PC-3 (cell line): Measurements from ENCODE around the gene CFI. TPM values are rescaled to one million over a fixed set of nuclear protein-coding genes. Genes with fewer than 3 reads are reported as not detected.

Experiments used
- ATAC-seq: fragments of 200-7000 bp; cut with Tn5 transposase; 2 replicates; pipeline ENCODE4 v1.9.1; 2020; ENCODE audit warnings: mild to moderate bottlenecking, moderate library complexity
- BruUV-seq: library from RNA; stranded (reverse); fragments of 400-500 nt; replicated peaks from 2 replicates; lab custom pipeline; 2021; lab: Mats Ljungman, UMichigan
- CTCF ChIA-PET: fragments of 300-600 bp; sonication (Branson Sonifier 250); formaldehyde crosslinking; loops from one replicate; lab custom pipeline; 2022; ENCODE audit warnings: antibody characterized with exemption; lab: Charles Lee
- POLR2A ChIA-PET: fragments of 300-600 bp; sonication (Branson Sonifier 250); formaldehyde crosslinking; loops from one replicate; lab custom pipeline; 2022; ENCODE audit warnings: antibody characterized with exemption; ENCODE audit not compliant: unreplicated experiment; lab: Charles Lee
- DNase-seq: peaks from one replicate; pipeline ENCODE4 v3.0.0-alpha.2; 2015
- H2AFZ ChIP-seq: fragments of 300-600 bp; sonication (generic); 2 replicates; pipeline ENCODE4 v1.6.0; 2016; ENCODE audit warnings: antibody characterized with exemption, low read length
- H3F3A ChIP-seq: fragments of 300-600 bp; sonication (generic); one replicate; pipeline ENCODE4 v1.6.0; 2017; ENCODE audit warnings: antibody characterized with exemption, low read length, control low read depth, mild to moderate bottlenecking; ENCODE audit not compliant: unreplicated experiment
- H3K27ac ChIP-seq: fragments of 300-600 bp; sonication (generic); 2 replicates; pipeline ENCODE4 v1.5.1; 2016; ENCODE audit warnings: mild to moderate bottlenecking, low read length
- H3K27me3 ChIP-seq: fragments of 300-600 bp; sonication (generic); 2 replicates; pipeline ENCODE4 v1.6.1; 2016; ENCODE audit warnings: low read length, mixed read lengths
- H3K36me3 ChIP-seq: fragments of 300-600 bp; sonication (generic); 2 replicates; pipeline ENCODE4 v1.6.1; 2016; ENCODE audit warnings: low read depth, mixed run types, low read length, mixed read lengths
- H3K4me1 ChIP-seq: fragments of 300-600 bp; sonication (generic); 2 replicates; pipeline ENCODE4 v1.5.1; 2016; ENCODE audit warnings: low read length; ENCODE audit not compliant: insufficient read depth
- H3K4me2 ChIP-seq: fragments of 300-600 bp; sonication (generic); 2 replicates; pipeline ENCODE4 v1.6.0; 2016; ENCODE audit warnings: low read length
- H3K4me3 ChIP-seq: fragments of 300-600 bp; sonication (generic); 2 replicates; pipeline ENCODE4 v1.5.1; 2016; ENCODE audit warnings: mild to moderate bottlenecking, low read length, mixed read lengths
- H3K79me2 ChIP-seq: fragments of 300-600 bp; sonication (generic); 2 replicates; pipeline ENCODE4 v1.6.1; 2017; ENCODE audit warnings: low read length, mixed read lengths
- H3K9ac ChIP-seq: fragments of 300-600 bp; sonication (generic); 2 replicates; pipeline ENCODE4 v1.6.0; 2016; ENCODE audit warnings: mild to moderate bottlenecking, low read length
- H3K9me2 ChIP-seq: fragments of 300-600 bp; sonication (generic); replicated peaks from 2 replicates; pipeline ENCODE4 v1.6.1; 2016; ENCODE audit warnings: mixed run types, low read length, mixed read lengths
- H3K9me3 ChIP-seq: fragments of 300-600 bp; sonication (generic); 2 replicates; pipeline ENCODE4 v1.6.1; 2016; ENCODE audit warnings: low read length, mixed read lengths
- H4K20me1 ChIP-seq: fragments of 300-600 bp; sonication (generic); 2 replicates; pipeline ENCODE4 v1.6.1; 2016; ENCODE audit warnings: low read length, mixed read lengths
- CTCF ChIP-seq: fragments of 300-600 bp; sonication (generic); conservative IDR thresholded peaks from 2 replicates; pipeline ENCODE4 v1.5.1; 2017; ENCODE audit warnings: antibody characterized with exemption, low read depth, mild to moderate bottlenecking, low read length
- EZH2 ChIP-seq: fragments of 300-600 bp; sonication (generic); IDR thresholded peaks from one replicate; pipeline ENCODE4 v1.6.1; 2017; ENCODE audit warnings: antibody characterized with exemption, mild to moderate bottlenecking, low read length; ENCODE audit not compliant: unreplicated experiment
- EZH2phosphoT487 ChIP-seq: fragments of 300-600 bp; sonication (generic); IDR thresholded peaks from 2 replicates; pipeline ENCODE4 v1.6.1; 2018; ENCODE audit warnings: mild to moderate bottlenecking, antibody characterized with exemption, low read length, borderline replicate concordance
- intact Hi-C: fragments of 100-400 bp; cut with micrococcal nuclease; formaldehyde crosslinking; loops from 2 replicates; pipeline ENCODE4 v1.9.0; 2023
- total RNA-seq: library from RNA; depleted of rRNA; stranded (reverse); fragments of >200 nt; gene quantifications from 2 replicates; pipeline ENCODE4 v1.2.3, GENCODE V29; 2014

CFI gene
- total RNA-seq, 1 experiment from 2014 or later: not detected

- no peak overlapping the region for H3K4me2 ChIP-seq
- H3K4me3 ChIP-seq: no peak overlapping the region
- H3K4me1 ChIP-seq: no peaks in the 10 kb centered on the region
- H2AFZ ChIP-seq: no peak overlapping the region
- ChIA-PET POLR2A (no interaction called here), CTCF (no interaction called here)
- no TSS peak for BruUV-seq
- H3K9me2 ChIP-seq: no peaks in the 10 kb centered on the region
- no peaks in the 10 kb centered on the region for H3F3A ChIP-seq
- TF ChIP-seq EZH2phosphoT487 (no peak), EZH2 (no peak), CTCF (no peak)
- H3K9me3 ChIP-seq: no peaks in the 10 kb centered on the region
- no peaks in the 10 kb centered on the region for H3K79me2 ChIP-seq
- H3K27ac ChIP-seq: no peak overlapping the region
- H3K9ac ChIP-seq: no peak overlapping the region
- no peaks in the 10 kb centered on the region for H3K36me3 ChIP-seq
- no peaks in the 10 kb centered on the region for H4K20me1 ChIP-seq
- no peaks in the 10 kb centered on the region for H3K27me3 ChIP-seq
- intact Hi-C loops: no loop called here
- no peak for DNase-seq
- no peak for ATAC-seq
These were observed 32.0 kb upstream of the CFI start for GRCh38 chr4:109833756-109834155.

- Histone ChIP-seq H3K4me2 (no peak within 1 kb of the TSS), H3K4me1 (no peaks in the 10 kb centered on the region), H3F3A (peaks cover 3% of the 10 kb centered on the region), H3K36me3 (peaks cover 23% of the 10 kb centered on the region), H3K9ac (no peak within 1 kb of the TSS), H3K9me2 (no peaks in the 10 kb centered on the region), H2AFZ (no peak within 1 kb of the TSS), H3K9me3 (no peaks in the 10 kb centered on the region), H3K4me3 (no peak within 1 kb of the TSS), H3K27me3 (no peaks in the 10 kb centered on the region), H3K27ac (no peak within 1 kb of the TSS), H4K20me1 (no peaks in the 10 kb centered on the region), H3K79me2 (no peaks in the 10 kb centered on the region)
- no peak for TF ChIP-seq CTCF
- TF ChIP-seq EZH2phosphoT487: no peak
- TF ChIP-seq EZH2: no peak
- intact Hi-C loops: no loop called here
- ChIA-PET CTCF (no interaction called here), POLR2A (no interaction called here)
- DNase-seq (no peak), ATAC-seq (no peak)
- no TSS peak for BruUV-seq
These were observed 25.9 kb upstream of the CFI start, which contains the start of gene RRH for GRCh38 chr4:109827672-109828071. RRH (plus strand) TSS chr4:109827972; CDS start chr4:109828028, 56 bp downstream.

GRCh38 chr4:109826719-109827118 is 24.9 kb upstream of the CFI start:
- Histone ChIP-seq H3K4me3 (no peak overlapping the region), H3K4me2 (no peak overlapping the region), H3K4me1 (no peaks in the 10 kb centered on the region), H3K9ac (no peak overlapping the region), H3K79me2 (no peaks in the 10 kb centered on the region), H3K9me2 (no peaks in the 10 kb centered on the region), H3K9me3 (no peaks in the 10 kb centered on the region), H3K27ac (no peak overlapping the region), H3K27me3 (no peaks in the 10 kb centered on the region), H4K20me1 (no peaks in the 10 kb centered on the region), H3K36me3 (peaks cover 23% of the 10 kb centered on the region), H3F3A (peaks cover 3% of the 10 kb centered on the region), H2AFZ (no peak overlapping the region)
- CTCF ChIA-PET: no interaction called here
- TF ChIP-seq EZH2phosphoT487 (no peak), CTCF (peak; percentile 68)
- peak; percentile 32 for DNase-seq
- POLR2A ChIA-PET: no interaction called here
- intact Hi-C loops: loop anchor here (1.0 kb wide), 1 partner anchor 152 kb away; no protein-coding TSS in a partner anchor
- ATAC-seq: peak; percentile 33; the same call in 1 of the 2 replicates
- BruUV-seq: no TSS peak
